NT2/D1 (cell line): ENCODE measurements around the gene MAP3K3.

Experiments
- SUZ12 ChIP-seq: IDR thresholded peaks from 2 replicates; pipeline ENCODE4 v1.6.1; 2011; ENCODE audit not compliant: insufficient read length, insufficient read depth; ENCODE audit errors: extremely low read depth
- YY1 ChIP-seq: IDR thresholded peaks from 2 replicates; pipeline ENCODE4 v1.6.1; 2011; ENCODE audit not compliant: insufficient read length, insufficient read depth
- ZNF274 ChIP-seq: IDR thresholded peaks from 2 replicates; pipeline ENCODE4 v1.6.1; 2011; ENCODE audit warnings: mild to moderate bottlenecking, low read depth, low read length

GRCh38 chr17:63623786-63624530, 1.7 kb downstream of the MAP3K3 start:
- no peak for TF ChIP-seq SUZ12
- TF ChIP-seq ZNF274: no peak
- no peak for TF ChIP-seq YY1
